HEK293 (cell line): ENCODE results near the gene PTMA.

Experiments used
- CTCF ChIA-PET: fragments of 350-600 bp; formaldehyde crosslinking; extraction: SDS; loops from one replicate; lab custom pipeline; 2021; ENCODE audit warnings: antibody characterized with exemption; lab: Yijun Ruan, JAX
- POLR2A ChIA-PET: fragments of 300-600 bp; formaldehyde crosslinking; extraction: SDS; loops from one replicate; lab custom pipeline; 2020; ENCODE audit warnings: antibody characterized with exemption, inconsistent platforms; lab: Yijun Ruan, JAX
- H3K27ac ChIP-seq: fragments of 200-500 bp; sonication (Bioruptor generic); 2 replicates; pipeline ENCODE4 v1.5.1; 2014; ENCODE audit warnings: low read depth, low read length, control low read depth, inconsistent platforms; ENCODE audit errors: extremely low read depth
- H3K36me3 ChIP-seq, 2 experiments: fragments of 200-500 bp in 1 of 2; sonication (Bioruptor generic) in 1 of 2; 1 replicate in 1 of 2; 2 replicates in 1 of 2; pipeline ENCODE4 v1.5.1; 2014 to 2017; ENCODE audit warnings: inconsistent platforms in 2 of 2, low read length in 2 of 2; ENCODE audit not compliant: control insufficient read depth in 2 of 2, insufficient read depth in 1 of 2
- H3K4me1 ChIP-seq: fragments of 200-500 bp; sonication (Bioruptor generic); 2 replicates; pipeline ENCODE4 v1.5.1; 2014; ENCODE audit warnings: mild to moderate bottlenecking, low read length, inconsistent platforms; ENCODE audit not compliant: control insufficient read depth, insufficient read depth
- H3K4me3 ChIP-seq: 2 replicates; pipeline ENCODE4 v1.5.1; 2011; ENCODE audit warnings: low read depth, mild to moderate bottlenecking, control low read depth, low read length, moderate library complexity
- H3K9me3 ChIP-seq: fragments of 200-500 bp; sonication (Bioruptor generic); 2 replicates; pipeline ENCODE4 v1.5.1; 2014; ENCODE audit warnings: low read depth, low read length, inconsistent platforms; ENCODE audit not compliant: control insufficient read depth, insufficient read depth
- GLIS1 ChIP-seq: fragments of 450-650 bp; formaldehyde crosslinking; IDR thresholded peaks from 2 replicates; pipeline ENCODE4 v1.5.1; 2016; ENCODE audit warnings: missing biosample characterization, missing genetic modification characterization
- SALL2 ChIP-seq: fragments of 450-650 bp; formaldehyde crosslinking; IDR thresholded peaks from 2 replicates; pipeline ENCODE4 v1.5.0; 2017; ENCODE audit warnings: missing biosample characterization, mild to moderate bottlenecking, missing genetic modification characterization, borderline replicate concordance
- ZNF133 ChIP-seq: fragments of 450-650 bp; formaldehyde crosslinking; IDR thresholded peaks from 2 replicates; pipeline ENCODE4 v1.5.1; 2016; ENCODE audit warnings: missing biosample characterization, missing genetic modification characterization
- ZNF157 ChIP-seq: fragments of 450-650 bp; formaldehyde crosslinking; IDR thresholded peaks from 2 replicates; pipeline ENCODE4 v1.5.1; 2016; ENCODE audit warnings: missing biosample characterization, missing genetic modification characterization
- ZNF19 ChIP-seq: fragments of 450-650 bp; formaldehyde crosslinking; IDR thresholded peaks from 2 replicates; pipeline ENCODE4; 2016; ENCODE audit warnings: missing biosample characterization, missing genetic modification characterization, low read depth
- ZNF202 ChIP-seq: fragments of 450-650 bp; formaldehyde crosslinking; IDR thresholded peaks from 2 replicates; pipeline ENCODE4 v1.5.1; 2016; ENCODE audit warnings: missing biosample characterization, missing genetic modification characterization, borderline replicate concordance
- ZNF211 ChIP-seq: fragments of 450-650 bp; formaldehyde crosslinking; IDR thresholded peaks from 2 replicates; pipeline ENCODE4 v1.5.1; 2016; ENCODE audit warnings: low read depth, missing biosample characterization, missing genetic modification characterization
- ZNF214 ChIP-seq: fragments of 450-650 bp; formaldehyde crosslinking; IDR thresholded peaks from 2 replicates; pipeline ENCODE4 v1.5.1; 2017; ENCODE audit warnings: missing biosample characterization, mild to moderate bottlenecking, missing genetic modification characterization, borderline replicate concordance
- ZNF239 ChIP-seq: fragments of 450-650 bp; formaldehyde crosslinking; IDR thresholded peaks from 2 replicates; pipeline ENCODE4 v1.5.1; 2016; ENCODE audit warnings: missing biosample characterization, missing genetic modification characterization
- ZNF423 ChIP-seq: fragments of 450-650 bp; formaldehyde crosslinking; IDR thresholded peaks from 2 replicates; pipeline ENCODE4 v1.5.1; 2016; ENCODE audit warnings: missing biosample characterization, missing genetic modification characterization
- ZNF48 ChIP-seq: fragments of 450-650 bp; formaldehyde crosslinking; IDR thresholded peaks from 2 replicates; pipeline ENCODE4 v1.5.1; 2016; ENCODE audit warnings: missing biosample characterization, missing genetic modification characterization
- ZNF558 ChIP-seq: fragments of 450-650 bp; formaldehyde crosslinking; IDR thresholded peaks from 2 replicates; pipeline ENCODE4 v1.5.1; 2016; ENCODE audit warnings: missing biosample characterization, missing genetic modification characterization
- ZNF658 ChIP-seq: fragments of 450-650 bp; formaldehyde crosslinking; IDR thresholded peaks from 2 replicates; pipeline ENCODE4; 2016; ENCODE audit warnings: missing biosample characterization, missing genetic modification characterization
- ZNF776 ChIP-seq: fragments of 450-650 bp; formaldehyde crosslinking; IDR thresholded peaks from 2 replicates; pipeline ENCODE4 v1.5.0; 2017; ENCODE audit warnings: missing biosample characterization, missing genetic modification characterization, borderline replicate concordance
- ZNF785 ChIP-seq: fragments of 450-650 bp; formaldehyde crosslinking; IDR thresholded peaks from 2 replicates; pipeline ENCODE4 v1.5.1; 2016; ENCODE audit warnings: missing biosample characterization, missing genetic modification characterization
- TF ChIP-seq, protein P1 (sequence below): fragments of 450-650 bp; formaldehyde crosslinking; IDR thresholded peaks from 2 replicates; pipeline ENCODE4 v1.5.1; 2017; ENCODE audit warnings: missing biosample characterization, missing genetic modification characterization
- TF ChIP-seq, protein P2 (sequence below): fragments of 450-650 bp; formaldehyde crosslinking; IDR thresholded peaks from 2 replicates; pipeline ENCODE4 v1.5.1; 2016; ENCODE audit warnings: missing biosample characterization, missing genetic modification characterization
- TF ChIP-seq, protein P3 (sequence below): fragments of 450-650 bp; formaldehyde crosslinking; IDR thresholded peaks from 2 replicates; pipeline ENCODE4 v1.5.0; 2017; ENCODE audit warnings: missing biosample characterization, missing genetic modification characterization, borderline replicate concordance
- TF ChIP-seq, protein P4 (sequence below): fragments of 450-650 bp; formaldehyde crosslinking; IDR thresholded peaks from 2 replicates; pipeline ENCODE4 v1.5.1; 2016; ENCODE audit warnings: missing biosample characterization, missing genetic modification characterization
- TF ChIP-seq, protein P5 (sequence below): fragments of 450-650 bp; formaldehyde crosslinking; IDR thresholded peaks from 2 replicates; pipeline ENCODE4 v1.5.1; 2016; ENCODE audit warnings: missing biosample characterization, missing genetic modification characterization
- TF ChIP-seq, protein P6 (sequence below): fragments of 450-650 bp; formaldehyde crosslinking; IDR thresholded peaks from 2 replicates; pipeline ENCODE4 v1.5.1; 2016; ENCODE audit warnings: missing biosample characterization, missing genetic modification characterization

The PTMA gene

DNA sequence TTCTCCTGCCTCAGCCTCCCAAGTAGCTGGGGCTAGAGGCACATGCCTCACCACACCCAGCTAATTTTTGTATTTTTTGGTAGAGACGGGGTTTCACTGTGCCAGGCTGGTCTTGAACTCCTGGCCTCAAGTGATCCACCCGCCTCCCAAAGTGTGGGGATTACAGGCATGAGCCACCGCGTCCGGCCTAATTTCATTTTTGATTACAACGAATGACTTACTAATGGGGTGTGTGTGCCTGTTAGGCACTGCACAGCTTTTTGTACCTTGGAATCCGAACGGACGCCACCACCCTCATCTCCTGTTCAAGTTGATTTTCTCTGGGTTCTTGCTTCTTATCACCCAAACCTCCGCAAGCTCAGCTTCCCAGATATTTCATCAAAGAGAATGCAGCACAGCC is 17.2 kb downstream of the PTMA start:
- POLR2A ChIA-PET: no interaction called here
- no peaks in the 10 kb centered on the region for H3K9me3 ChIP-seq
- CTCF ChIA-PET: interaction anchor here (0.6 to 3.3 kb wide), 5 partner anchors 8 to 52 kb away, joined by 3 to 23 read pairs (median 3); no protein-coding TSS in a partner anchor

DNA sequence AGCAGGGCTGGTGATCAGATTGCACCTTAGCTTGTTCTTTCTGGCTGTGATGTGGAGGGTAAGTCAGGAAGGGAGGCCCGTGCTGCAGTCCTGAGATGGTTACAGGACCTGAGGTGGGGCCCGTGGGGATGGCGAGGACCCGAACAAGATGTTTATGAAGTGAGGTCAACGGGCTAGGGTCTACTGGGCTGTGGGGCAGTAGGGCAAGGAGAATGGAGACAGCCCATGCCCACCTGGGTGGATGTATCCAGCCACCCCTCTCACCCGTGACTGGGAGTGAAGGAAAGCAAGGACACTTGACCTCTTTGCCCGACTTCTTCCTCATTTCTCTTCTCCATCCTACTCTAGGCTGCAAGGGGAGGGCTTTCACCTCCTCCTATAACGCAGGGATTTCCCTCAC is 18.0 kb downstream of the PTMA start:
- CTCF ChIA-PET: interaction anchor here (1.3 to 3.3 kb wide), 2 partner anchors 11 to 49 kb away, joined by 3 to 23 read pairs; no protein-coding TSS in a partner anchor
- POLR2A ChIA-PET: no interaction called here

More for the DNA sequence above, 17.2 kb downstream of the PTMA start:
- H3K4me3 ChIP-seq: no peak overlapping the region
- TF ChIP-seq ZNF211: no peak
- TF ChIP-seq ZNF157 (tag by site-specific recombination): no peak
- no peak for TF ChIP-seq ZNF558
- TF ChIP-seq, protein P1, sequence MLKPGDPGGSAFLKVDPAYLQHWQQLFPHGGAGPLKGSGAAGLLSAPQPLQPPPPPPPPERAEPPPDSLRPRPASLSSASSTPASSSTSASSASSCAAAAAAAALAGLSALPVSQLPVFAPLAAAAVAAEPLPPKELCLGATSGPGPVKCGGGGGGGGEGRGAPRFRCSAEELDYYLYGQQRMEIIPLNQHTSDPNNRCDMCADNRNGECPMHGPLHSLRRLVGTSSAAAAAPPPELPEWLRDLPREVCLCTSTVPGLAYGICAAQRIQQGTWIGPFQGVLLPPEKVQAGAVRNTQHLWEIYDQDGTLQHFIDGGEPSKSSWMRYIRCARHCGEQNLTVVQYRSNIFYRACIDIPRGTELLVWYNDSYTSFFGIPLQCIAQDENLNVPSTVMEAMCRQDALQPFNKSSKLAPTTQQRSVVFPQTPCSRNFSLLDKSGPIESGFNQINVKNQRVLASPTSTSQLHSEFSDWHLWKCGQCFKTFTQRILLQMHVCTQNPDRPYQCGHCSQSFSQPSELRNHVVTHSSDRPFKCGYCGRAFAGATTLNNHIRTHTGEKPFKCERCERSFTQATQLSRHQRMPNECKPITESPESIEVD (tag by site-specific recombination): no peak
- TF ChIP-seq, protein P2, sequence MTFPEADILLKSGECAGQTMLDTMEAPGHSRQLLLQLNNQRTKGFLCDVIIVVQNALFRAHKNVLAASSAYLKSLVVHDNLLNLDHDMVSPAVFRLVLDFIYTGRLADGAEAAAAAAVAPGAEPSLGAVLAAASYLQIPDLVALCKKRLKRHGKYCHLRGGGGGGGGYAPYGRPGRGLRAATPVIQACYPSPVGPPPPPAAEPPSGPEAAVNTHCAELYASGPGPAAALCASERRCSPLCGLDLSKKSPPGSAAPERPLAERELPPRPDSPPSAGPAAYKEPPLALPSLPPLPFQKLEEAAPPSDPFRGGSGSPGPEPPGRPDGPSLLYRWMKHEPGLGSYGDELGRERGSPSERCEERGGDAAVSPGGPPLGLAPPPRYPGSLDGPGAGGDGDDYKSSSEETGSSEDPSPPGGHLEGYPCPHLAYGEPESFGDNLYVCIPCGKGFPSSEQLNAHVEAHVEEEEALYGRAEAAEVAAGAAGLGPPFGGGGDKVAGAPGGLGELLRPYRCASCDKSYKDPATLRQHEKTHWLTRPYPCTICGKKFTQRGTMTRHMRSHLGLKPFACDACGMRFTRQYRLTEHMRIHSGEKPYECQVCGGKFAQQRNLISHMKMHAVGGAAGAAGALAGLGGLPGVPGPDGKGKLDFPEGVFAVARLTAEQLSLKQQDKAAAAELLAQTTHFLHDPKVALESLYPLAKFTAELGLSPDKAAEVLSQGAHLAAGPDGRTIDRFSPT: no peak
- TF ChIP-seq ZNF48 (tag by site-specific recombination): no peak
- TF ChIP-seq ZNF202 (tag by site-specific recombination): no peak
- no peak for TF ChIP-seq ZNF423 (tag by site-specific recombination)
- no peak for TF ChIP-seq ZNF776
- no peak for TF ChIP-seq ZNF785
- TF ChIP-seq, protein P3, sequence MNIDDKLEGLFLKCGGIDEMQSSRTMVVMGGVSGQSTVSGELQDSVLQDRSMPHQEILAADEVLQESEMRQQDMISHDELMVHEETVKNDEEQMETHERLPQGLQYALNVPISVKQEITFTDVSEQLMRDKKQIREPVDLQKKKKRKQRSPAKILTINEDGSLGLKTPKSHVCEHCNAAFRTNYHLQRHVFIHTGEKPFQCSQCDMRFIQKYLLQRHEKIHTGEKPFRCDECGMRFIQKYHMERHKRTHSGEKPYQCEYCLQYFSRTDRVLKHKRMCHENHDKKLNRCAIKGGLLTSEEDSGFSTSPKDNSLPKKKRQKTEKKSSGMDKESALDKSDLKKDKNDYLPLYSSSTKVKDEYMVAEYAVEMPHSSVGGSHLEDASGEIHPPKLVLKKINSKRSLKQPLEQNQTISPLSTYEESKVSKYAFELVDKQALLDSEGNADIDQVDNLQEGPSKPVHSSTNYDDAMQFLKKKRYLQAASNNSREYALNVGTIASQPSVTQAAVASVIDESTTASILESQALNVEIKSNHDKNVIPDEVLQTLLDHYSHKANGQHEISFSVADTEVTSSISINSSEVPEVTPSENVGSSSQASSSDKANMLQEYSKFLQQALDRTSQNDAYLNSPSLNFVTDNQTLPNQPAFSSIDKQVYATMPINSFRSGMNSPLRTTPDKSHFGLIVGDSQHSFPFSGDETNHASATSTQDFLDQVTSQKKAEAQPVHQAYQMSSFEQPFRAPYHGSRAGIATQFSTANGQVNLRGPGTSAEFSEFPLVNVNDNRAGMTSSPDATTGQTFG: no peak
- TF ChIP-seq, protein P4, sequence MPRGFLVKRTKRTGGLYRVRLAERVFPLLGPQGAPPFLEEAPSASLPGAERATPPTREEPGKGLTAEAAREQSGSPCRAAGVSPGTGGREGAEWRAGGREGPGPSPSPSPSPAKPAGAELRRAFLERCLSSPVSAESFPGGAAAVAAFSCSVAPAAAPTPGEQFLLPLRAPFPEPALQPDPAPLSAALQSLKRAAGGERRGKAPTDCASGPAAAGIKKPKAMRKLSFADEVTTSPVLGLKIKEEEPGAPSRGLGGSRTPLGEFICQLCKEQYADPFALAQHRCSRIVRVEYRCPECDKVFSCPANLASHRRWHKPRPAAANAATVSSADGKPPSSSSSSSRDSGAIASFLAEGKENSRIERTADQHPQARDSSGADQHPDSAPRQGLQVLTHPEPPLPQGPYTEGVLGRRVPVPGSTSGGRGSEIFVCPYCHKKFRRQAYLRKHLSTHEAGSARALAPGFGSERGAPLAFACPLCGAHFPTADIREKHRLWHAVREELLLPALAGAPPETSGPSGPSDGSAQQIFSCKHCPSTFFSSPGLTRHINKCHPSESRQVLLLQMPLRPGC (tag by site-specific recombination): no peak
- TF ChIP-seq ZNF658 (tag by site-specific recombination): no peak
- TF ChIP-seq ZNF19: no peak
- TF ChIP-seq ZNF239 (tag by site-specific recombination): no peak
- no peak for TF ChIP-seq SALL2
- no peak for TF ChIP-seq ZNF214 (tag by site-specific recombination)
- TF ChIP-seq, all 188 proteins: peak for 0
- peaks cover 2% of the 10 kb centered on the region; the same call in 1 of the 2 replicates for H3K4me1 ChIP-seq
- H3K36me3 ChIP-seq: no peaks in the 10 kb centered on the region; a peak in 1 of 3 replicates
- H3K27ac ChIP-seq: no peak overlapping the region

More for the DNA sequence above, 18.0 kb downstream of the PTMA start:
- H3K36me3 ChIP-seq: no peaks in the 10 kb centered on the region; a peak in 1 of 3 replicates
- H3K4me1 ChIP-seq: no peaks in the 10 kb centered on the region
- no peak overlapping the region for H3K27ac ChIP-seq
- no peak overlapping the region for H3K4me3 ChIP-seq
- H3K9me3 ChIP-seq: no peaks in the 10 kb centered on the region
- TF ChIP-seq ZNF133 (tag by site-specific recombination) (no peak), GLIS1 (tag by site-specific recombination) (no peak), ZNF423 (tag by site-specific recombination) (no peak)
- TF ChIP-seq, protein P5, sequence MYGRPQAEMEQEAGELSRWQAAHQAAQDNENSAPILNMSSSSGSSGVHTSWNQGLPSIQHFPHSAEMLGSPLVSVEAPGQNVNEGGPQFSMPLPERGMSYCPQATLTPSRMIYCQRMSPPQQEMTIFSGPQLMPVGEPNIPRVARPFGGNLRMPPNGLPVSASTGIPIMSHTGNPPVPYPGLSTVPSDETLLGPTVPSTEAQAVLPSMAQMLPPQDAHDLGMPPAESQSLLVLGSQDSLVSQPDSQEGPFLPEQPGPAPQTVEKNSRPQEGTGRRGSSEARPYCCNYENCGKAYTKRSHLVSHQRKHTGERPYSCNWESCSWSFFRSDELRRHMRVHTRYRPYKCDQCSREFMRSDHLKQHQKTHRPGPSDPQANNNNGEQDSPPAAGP (tag by site-specific recombination): no peak
- TF ChIP-seq, protein P6, sequence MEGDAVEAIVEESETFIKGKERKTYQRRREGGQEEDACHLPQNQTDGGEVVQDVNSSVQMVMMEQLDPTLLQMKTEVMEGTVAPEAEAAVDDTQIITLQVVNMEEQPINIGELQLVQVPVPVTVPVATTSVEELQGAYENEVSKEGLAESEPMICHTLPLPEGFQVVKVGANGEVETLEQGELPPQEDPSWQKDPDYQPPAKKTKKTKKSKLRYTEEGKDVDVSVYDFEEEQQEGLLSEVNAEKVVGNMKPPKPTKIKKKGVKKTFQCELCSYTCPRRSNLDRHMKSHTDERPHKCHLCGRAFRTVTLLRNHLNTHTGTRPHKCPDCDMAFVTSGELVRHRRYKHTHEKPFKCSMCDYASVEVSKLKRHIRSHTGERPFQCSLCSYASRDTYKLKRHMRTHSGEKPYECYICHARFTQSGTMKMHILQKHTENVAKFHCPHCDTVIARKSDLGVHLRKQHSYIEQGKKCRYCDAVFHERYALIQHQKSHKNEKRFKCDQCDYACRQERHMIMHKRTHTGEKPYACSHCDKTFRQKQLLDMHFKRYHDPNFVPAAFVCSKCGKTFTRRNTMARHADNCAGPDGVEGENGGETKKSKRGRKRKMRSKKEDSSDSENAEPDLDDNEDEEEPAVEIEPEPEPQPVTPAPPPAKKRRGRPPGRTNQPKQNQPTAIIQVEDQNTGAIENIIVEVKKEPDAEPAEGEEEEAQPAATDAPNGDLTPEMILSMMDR (tag by site-specific recombination): no peak
- TF ChIP-seq, all 188 proteins: peak for 0
